ENCODE results near the gene GTF2A1. TPM values are rescaled to one million over a fixed set of nuclear protein-coding genes. Genes with fewer than 3 reads are reported as not detected.

The GTF2A1 gene
- total RNA-seq, 1 experiment from 2014 or later = 54.3 TPM

GRCh38 chr14:81157431-81157830, 63.3 kb downstream of the GTF2A1 start:
- POLR2A ChIA-PET (ENCODE audit: low non-redundant PET) = no interaction called here
- no peak overlapping the region for H3K27ac ChIP-seq (ENCODE audit: low read depth, low read length, poor library complexity, severe bottlenecking)
- no peaks in the 10 kb centered on the region for H3K27me3 ChIP-seq (replicated peaks; ENCODE audit: insufficient read depth, low read depth, low read length, poor library complexity)
- CTCF ChIA-PET = no interaction called here
- DNase-seq (ENCODE audit: low spot score) = no peak
- no TSS peak for BruUV-seq (replicated peaks)
- no peaks in the 10 kb centered on the region for H3K36me3 ChIP-seq (ENCODE audit: insufficient read depth, low read length, poor library complexity, severe bottlenecking)
- no peaks in the 10 kb centered on the region for H3K4me1 ChIP-seq (ENCODE audit: insufficient read depth, low read length, poor library complexity, severe bottlenecking)
- no peaks in the 10 kb centered on the region for H3K9me3 ChIP-seq (ENCODE audit: low read depth, low read length, poor library complexity, severe bottlenecking)
- H3K4me3 ChIP-seq (ENCODE audit: low read depth, low read length, poor library complexity, severe bottlenecking) = no peak overlapping the region
- intact Hi-C loops (cut with micrococcal nuclease; ENCODE audit: unreplicated experiment) = no loop called here
- no peak for TF ChIP-seq CTCF (conservative IDR thresholded peaks at IDR 0.05; ENCODE audit: low read depth, low read length)
- TF ChIP-seq EZH2 (IDR thresholded peaks at IDR 0.05; ENCODE audit: borderline replicate concordance, low read depth, low read length, poor library complexity, severe bottlenecking) = no peak

- intact Hi-C loops (cut with micrococcal nuclease; ENCODE audit: unreplicated experiment) = no loop called here
- no peak overlapping the region for H3K27ac ChIP-seq (ENCODE audit: low read depth, low read length, poor library complexity, severe bottlenecking)
- BruUV-seq (replicated peaks) = no TSS peak
- H3K36me3 ChIP-seq (ENCODE audit: insufficient read depth, low read length, poor library complexity, severe bottlenecking) = no peaks in the 10 kb centered on the region
- no peaks in the 10 kb centered on the region for H3K27me3 ChIP-seq (replicated peaks; ENCODE audit: insufficient read depth, low read depth, low read length, poor library complexity)
- H3K9me3 ChIP-seq (ENCODE audit: low read depth, low read length, poor library complexity, severe bottlenecking) = no peaks in the 10 kb centered on the region
- H3K4me3 ChIP-seq (ENCODE audit: low read depth, low read length, poor library complexity, severe bottlenecking) = no peak overlapping the region
- DNase-seq (ENCODE audit: low spot score) = no peak
- POLR2A ChIA-PET (ENCODE audit: low non-redundant PET) = no interaction called here
- TF ChIP-seq EZH2 (IDR thresholded peaks at IDR 0.05; ENCODE audit: borderline replicate concordance, low read depth, low read length, poor library complexity, severe bottlenecking) (no peak), CTCF (conservative IDR thresholded peaks at IDR 0.05; ENCODE audit: low read depth, low read length) (no peak)
- CTCF ChIA-PET = no interaction called here
- no peaks in the 10 kb centered on the region for H3K4me1 ChIP-seq (ENCODE audit: insufficient read depth, low read length, poor library complexity, severe bottlenecking)
These were observed 67.6 kb downstream of the GTF2A1 start for GRCh38 chr14:81153187-81153586.

- TF ChIP-seq EZH2 (IDR thresholded peaks at IDR 0.05; ENCODE audit: borderline replicate concordance, low read depth, low read length, poor library complexity, severe bottlenecking) (no peak), CTCF (conservative IDR thresholded peaks at IDR 0.05; ENCODE audit: low read depth, low read length) (no peak)
- no peak for DNase-seq (ENCODE audit: low spot score)
- H3K27ac ChIP-seq (ENCODE audit: low read depth, low read length, poor library complexity, severe bottlenecking) = no peak overlapping the region
- H3K9me3 ChIP-seq (ENCODE audit: low read depth, low read length, poor library complexity, severe bottlenecking) = no peaks in the 10 kb centered on the region
- no peaks in the 10 kb centered on the region for H3K36me3 ChIP-seq (ENCODE audit: insufficient read depth, low read length, poor library complexity, severe bottlenecking)
- POLR2A ChIA-PET (ENCODE audit: low non-redundant PET) = no interaction called here
- H3K4me1 ChIP-seq (ENCODE audit: insufficient read depth, low read length, poor library complexity, severe bottlenecking) = no peaks in the 10 kb centered on the region
- H3K27me3 ChIP-seq (replicated peaks; ENCODE audit: insufficient read depth, low read depth, low read length, poor library complexity) = no peaks in the 10 kb centered on the region
- H3K4me3 ChIP-seq (ENCODE audit: low read depth, low read length, poor library complexity, severe bottlenecking) = no peak overlapping the region
- intact Hi-C loops (cut with micrococcal nuclease; ENCODE audit: unreplicated experiment) = no loop called here
- no TSS peak for BruUV-seq (replicated peaks)
- CTCF ChIA-PET = no interaction called here
These were observed 72.1 kb downstream of the GTF2A1 start for GRCh38 chr14:81148635-81149034.
